ENCODE data around the gene KDM4B.

The KDM4B gene

DNA sequence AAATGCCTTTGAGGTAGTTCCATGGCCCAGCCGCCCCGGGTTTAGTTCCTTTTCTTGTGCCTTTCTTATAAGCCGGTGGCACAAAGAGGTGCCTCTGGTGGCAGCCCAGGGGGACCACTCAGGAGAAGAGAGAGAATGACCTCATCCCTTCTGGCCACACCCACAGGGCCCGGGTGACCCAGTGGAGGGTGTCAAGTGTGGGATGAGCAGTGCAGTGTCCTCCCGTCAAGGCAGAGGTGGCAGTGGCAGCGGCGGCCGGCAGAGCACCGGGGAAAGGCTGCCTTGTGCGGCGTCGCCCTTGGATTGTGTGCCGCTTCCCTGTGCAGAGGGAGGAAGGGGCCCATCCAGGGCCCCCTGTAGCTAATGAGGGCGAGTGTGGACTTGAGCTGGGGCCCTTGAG lies 47.9 kb downstream of the KDM4B start:
- no peak for DNase-seq

- DNase-seq = no peak
These were observed 48.3 kb downstream of the KDM4B start for GRCh38 chr19:5017235-5017634.

GRCh38 chr19:5018224-5019015 lies 49.5 kb downstream of the KDM4B start:
- DNase-seq = no peak

DNA sequence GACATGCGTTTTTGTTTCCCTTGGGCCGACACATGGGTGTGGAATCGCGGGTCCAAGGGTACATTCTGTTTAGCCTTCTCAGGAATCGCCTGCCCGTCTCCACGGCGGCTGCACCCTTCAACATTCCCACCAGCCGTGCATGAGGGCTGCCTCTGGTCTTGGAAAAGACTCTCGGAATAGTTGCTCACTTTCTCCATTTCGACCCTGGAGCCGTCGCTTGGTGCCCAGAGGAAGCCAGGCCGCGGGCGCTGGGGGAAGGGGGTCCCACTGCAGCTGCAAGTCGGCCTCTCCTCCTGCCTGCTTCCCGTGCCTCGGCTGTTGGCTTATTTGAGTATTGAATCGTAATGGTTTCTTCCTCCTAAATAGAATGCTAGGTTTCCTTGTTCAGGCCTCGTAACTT lies 51.5 kb downstream of the KDM4B start:
- DNase-seq = no peak

GRCh38 chr19:5021046-5021445 lies 52.1 kb downstream of the KDM4B start:
- DNase-seq = no peak

DNA sequence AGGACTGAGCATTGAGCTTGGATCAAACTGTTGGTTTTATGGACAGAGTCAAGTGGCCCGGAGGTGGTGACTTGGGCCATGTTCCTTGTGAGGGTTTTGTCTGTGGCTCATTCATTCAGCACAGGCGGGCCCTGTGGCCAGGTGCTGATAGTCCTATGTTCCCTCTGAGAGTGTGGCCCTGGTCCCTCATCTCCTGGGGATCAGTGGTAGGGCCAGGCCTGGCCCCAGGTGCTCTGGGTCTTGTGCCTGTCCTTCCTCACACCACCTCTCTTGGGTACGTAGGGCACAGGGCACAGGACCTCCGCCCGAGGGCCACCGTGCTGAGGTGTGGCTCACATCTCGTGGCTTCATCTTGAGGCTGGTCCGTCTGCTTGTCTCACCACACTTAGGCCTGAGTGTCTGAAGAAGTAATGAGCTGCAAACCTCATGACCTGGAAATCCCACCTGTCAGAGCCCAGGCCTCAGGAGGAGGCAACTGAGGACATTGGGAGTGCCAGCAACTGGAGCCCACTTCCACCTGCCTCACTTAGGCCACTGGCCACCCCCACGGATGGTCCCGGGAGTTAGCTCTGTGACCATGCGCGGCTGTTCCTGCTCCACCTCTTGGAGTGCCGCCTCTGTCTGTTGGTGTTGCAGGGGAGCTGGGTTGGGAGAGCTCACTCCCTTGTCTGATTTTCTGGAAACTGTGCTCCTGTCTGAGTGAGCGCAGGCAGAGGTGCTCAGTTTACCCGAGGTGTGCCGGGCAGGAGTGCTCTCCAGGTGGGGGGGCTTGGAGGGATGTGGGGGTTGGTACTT lies 53.4 kb downstream of the KDM4B start:
- DNase-seq = no peak

- no peak for DNase-seq
These were observed 54.2 kb downstream of the KDM4B start for GRCh38 chr19:5023128-5023571.

DNA sequence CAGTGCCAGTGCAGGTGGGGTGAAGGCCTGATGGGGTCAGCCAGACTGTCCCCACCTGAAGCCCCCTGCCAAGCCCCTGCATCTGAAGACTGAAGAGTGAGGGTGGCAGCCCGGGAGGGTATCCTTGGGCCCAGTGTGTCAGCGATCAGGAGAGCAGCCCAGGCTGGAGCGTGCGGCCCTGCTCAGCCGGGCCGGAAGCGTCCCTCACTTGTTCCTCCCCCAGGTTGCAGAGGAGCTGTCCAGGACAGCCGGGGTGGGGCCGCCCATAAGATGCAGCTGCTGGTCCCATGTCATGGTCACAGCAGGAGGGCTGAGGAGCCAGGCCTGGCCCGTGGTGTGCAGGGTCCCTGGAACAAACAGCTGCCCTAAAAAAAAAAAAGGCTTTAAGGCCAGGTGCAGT lies 55.4 kb downstream of the KDM4B start:
- DNase-seq = no peak

GRCh38 chr19:5025027-5025426 lies 56.1 kb downstream of the KDM4B start:
- no peak for DNase-seq

GRCh38 chr19:5026706-5027273 lies 57.9 kb downstream of the KDM4B start:
- DNase-seq = no peak

DNA sequence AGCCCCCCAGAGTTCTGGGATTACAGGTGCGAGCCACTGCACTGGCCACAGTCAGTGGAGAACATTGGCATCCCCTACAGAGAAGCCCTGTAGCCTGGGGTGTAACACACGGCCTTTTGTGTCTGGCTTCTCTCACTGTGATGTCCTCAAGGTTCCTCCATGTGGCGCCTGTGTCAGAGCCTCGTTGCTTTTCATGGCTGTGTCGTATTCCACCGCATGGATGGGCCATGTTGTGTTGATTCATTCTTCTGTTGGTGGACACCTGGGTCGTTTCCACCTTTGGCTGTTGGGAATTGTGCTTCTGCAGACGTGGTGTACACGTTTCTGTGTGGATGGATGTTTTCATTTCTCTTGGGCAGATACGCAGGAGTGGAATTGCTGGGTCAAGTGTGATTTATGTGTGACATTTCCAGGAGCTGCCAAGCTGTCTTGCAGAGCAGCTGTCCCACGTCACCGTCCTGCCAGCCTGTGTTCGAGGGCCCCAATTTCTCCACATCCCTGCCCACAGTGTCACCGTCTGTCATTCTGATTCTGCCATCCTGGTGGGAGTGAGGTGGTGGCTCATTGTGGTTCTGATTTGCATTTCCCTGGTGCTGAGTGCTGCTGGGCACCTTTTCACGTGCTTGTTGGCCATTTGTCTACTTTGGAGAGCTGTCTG lies 59.4 kb downstream of the KDM4B start:
- DNase-seq = no peak

- DNase-seq = peak; percentile 79 to 81
These were observed 60.7 kb downstream of the KDM4B start for GRCh38 chr19:5029596-5029995.

- no peak for DNase-seq
These were observed 61.4 kb downstream of the KDM4B start for GRCh38 chr19:5030136-5030820.

- DNase-seq = no peak
These were observed 61.9 kb downstream of the KDM4B start for GRCh38 chr19:5030822-5031221.

GRCh38 chr19:5031231-5032100 lies 62.6 kb downstream of the KDM4B start:
- peak; percentile 92 to 93 for DNase-seq

GRCh38 chr19:5032101-5032967 lies 63.4 kb downstream of the KDM4B start:
- DNase-seq = no peak

GRCh38 chr19:5035105-5035761 lies 66.3 kb downstream of the KDM4B start:
- no peak for DNase-seq

DNA sequence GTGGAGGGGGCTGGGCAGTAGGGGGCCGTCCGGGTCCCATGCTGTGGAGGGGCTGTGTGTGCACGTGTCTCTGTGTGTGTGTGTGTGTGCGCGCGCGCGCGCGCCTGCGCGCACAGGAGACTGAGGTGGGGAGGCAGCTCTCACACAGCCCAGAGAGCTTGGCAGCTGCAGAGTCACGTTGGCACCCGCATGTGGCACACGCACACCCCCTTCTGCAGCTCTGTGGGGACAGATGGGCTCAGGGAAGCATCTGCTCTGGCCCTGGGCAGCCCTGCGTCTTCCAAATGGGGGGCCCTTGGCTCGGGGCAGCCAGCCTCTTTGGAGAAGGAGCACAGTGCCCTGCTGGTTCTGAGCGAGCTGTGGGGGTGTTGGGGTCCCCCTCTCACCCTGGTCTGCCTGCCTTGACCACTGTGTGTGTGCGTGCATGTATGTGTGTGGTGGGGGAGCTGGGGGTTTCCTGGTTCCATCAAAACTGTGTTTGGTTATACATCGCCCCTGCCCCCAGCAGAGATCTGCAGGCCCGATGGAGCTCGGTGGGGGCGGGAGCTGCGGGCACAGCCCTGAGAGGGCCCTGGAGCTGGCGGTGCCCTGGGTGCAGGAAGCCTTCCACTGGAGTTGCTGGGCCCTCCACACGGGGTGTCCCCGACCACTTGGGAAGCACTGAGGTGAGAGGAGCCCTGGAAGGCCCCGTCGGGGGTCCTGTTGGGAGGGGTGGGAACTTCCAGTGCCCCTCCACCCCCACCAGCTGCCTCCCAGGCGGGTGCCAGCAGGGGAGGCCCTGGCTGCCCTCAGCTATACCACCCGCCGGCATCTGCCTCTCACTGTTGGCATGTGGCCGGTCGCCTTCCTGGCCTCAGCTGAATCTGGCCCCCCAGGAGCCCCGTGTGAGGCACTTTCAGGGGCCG lies 67.1 kb downstream of the KDM4B start:
- DNase-seq = no peak
